Left ventricle myocardium inferior (tissue), 1 donor: ENCODE measurements around the gene KNDC1. TPM values are rescaled to one million over a fixed set of nuclear protein-coding genes. Genes with fewer than 3 reads are reported as not detected.

ENCODE experiments used
- DNase-seq: peaks from one replicate; pipeline ENCODE4 v3.0.0-alpha.2; 2020
- H3K27ac ChIP-seq: fragments of 200-600 bp; replicated peaks from 2 replicates; pipeline ENCODE4 v1.8.0; 2021
- H3K27me3 ChIP-seq: fragments of 200-600 bp; 2 replicates; pipeline ENCODE4 v1.8.0; 2021; ENCODE audit warnings: low read depth
- H3K36me3 ChIP-seq: fragments of 200-600 bp; 2 replicates; pipeline ENCODE4 v1.8.0; 2021
- H3K4me1 ChIP-seq: fragments of 200-600 bp; 2 replicates; pipeline ENCODE4 v1.8.0; 2021
- H3K4me3 ChIP-seq: fragments of 200-600 bp; 2 replicates; pipeline ENCODE4 v1.8.0; 2021; ENCODE audit warnings: mild to moderate bottlenecking, moderate library complexity
- H3K9me3 ChIP-seq: fragments of 200-600 bp; replicated peaks from 2 replicates; pipeline ENCODE4 v1.8.0; 2021
- CTCF ChIP-seq: fragments of 200-600 bp; IDR thresholded peaks from 2 replicates; pipeline ENCODE4 v1.8.0; 2021; ENCODE audit warnings: antibody characterized with exemption, mild to moderate bottlenecking, borderline replicate concordance
- intact Hi-C: fragments of 100-400 bp; cut with micrococcal nuclease; formaldehyde crosslinking; loops from one replicate; pipeline ENCODE4 v1.11.0; 2022
- total RNA-seq: library from RNA; stranded (reverse); fragmentation: NEBNext Ultra II Directional; extraction: Animal tissue kit (Norgen Biotek cat#: 25700); gene quantifications from one replicate; pipeline ENCODE4 v1.2.1, GENCODE V29; 2021
- donor health status: DM: no; HTN: yes; CAD: no; lungs with severe emphysema.

KNDC1 gene
- total RNA-seq, 1 donor from 2014 or later, result 0.11 TPM

DNA sequence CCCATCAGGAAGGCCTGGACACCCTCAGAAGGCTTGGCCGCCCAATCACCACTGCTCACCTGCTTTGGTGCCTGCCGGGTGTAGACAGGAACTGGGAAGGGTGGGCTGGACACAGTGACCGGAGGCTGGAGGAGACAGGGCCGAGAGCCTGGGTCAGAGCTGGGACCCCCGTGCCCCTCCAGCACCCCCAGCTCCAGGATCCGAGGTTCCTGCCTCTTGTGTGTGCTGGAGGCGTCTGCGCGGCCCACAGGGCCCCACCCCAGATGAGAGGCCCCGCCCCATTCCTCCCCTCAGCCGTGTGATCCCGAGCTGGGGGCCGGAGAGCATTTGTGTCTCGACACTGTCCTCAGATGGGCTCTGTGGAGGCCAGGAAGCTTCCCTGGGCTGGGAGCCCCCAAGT is 107.3 kb downstream of the KNDC1 start:
- Histone ChIP-seq H3K36me3 (no peaks in the 10 kb centered on the region), H3K9me3 (no peaks in the 10 kb centered on the region), H3K27me3 (peaks cover 6% of the 10 kb centered on the region), H3K27ac (no peak overlapping the region), H3K4me1 (peaks cover 7% of the 10 kb centered on the region), H3K4me3 (no peak overlapping the region)
- intact Hi-C loops, result no loop called here
- no peak for DNase-seq
- no peak for TF ChIP-seq CTCF

DNA sequence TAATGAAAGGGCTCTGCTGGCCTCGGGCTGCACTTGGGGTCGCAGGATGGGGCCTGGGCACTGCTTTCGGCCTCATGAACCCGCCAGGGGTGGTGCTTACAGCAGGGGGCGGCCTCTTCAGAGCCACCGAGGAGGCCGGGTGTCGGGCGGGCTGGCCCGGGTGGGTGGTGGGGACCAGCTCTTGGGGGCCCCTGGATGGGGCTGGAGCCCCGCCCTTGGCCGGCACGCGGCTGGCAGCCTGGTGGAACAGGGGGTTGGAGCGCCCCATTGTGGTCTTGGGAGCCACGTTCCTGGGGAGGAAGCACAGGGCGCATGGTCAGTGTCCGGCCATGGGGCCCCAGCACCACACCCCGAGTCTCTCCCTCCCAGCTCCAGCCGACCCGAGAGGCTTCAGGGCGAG is 107.8 kb downstream of the KNDC1 start:
- Histone ChIP-seq H3K4me1 (peaks cover 1% of the 10 kb centered on the region), H3K27me3 (peaks cover 6% of the 10 kb centered on the region), H3K9me3 (no peaks in the 10 kb centered on the region), H3K27ac (no peak overlapping the region), H3K36me3 (no peaks in the 10 kb centered on the region), H3K4me3 (no peak overlapping the region)
- intact Hi-C loops, result no loop called here
- no peak for TF ChIP-seq CTCF
- DNase-seq, result no peak

DNA sequence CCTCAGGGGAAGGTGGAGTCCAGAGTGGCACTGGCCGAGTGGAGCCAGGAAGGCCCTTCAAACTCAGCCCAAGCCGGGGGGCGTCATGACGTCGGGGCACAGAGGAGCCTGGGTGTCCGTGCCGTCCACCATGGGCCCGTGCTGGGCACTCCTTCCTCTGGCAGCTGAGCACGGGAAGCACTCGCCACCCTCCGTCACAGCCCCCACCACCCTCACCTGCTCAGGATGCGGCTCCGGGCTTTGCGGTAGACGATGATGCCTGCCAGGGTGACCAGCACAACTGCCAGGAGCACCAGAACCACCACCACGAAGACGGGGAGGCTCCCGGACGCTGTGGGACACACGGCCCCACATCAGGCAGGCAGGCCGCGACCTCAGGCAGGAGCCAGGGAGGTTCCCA is 108.5 kb downstream of the KNDC1 start:
- Histone ChIP-seq H3K4me3 (no peak overlapping the region), H3K36me3 (no peaks in the 10 kb centered on the region), H3K27me3 (peaks cover 8% of the 10 kb centered on the region), H3K4me1 (no peaks in the 10 kb centered on the region), H3K27ac (no peak overlapping the region), H3K9me3 (no peaks in the 10 kb centered on the region)
- no peak for DNase-seq
- intact Hi-C loops, result no loop called here
- no peak for TF ChIP-seq CTCF

DNA sequence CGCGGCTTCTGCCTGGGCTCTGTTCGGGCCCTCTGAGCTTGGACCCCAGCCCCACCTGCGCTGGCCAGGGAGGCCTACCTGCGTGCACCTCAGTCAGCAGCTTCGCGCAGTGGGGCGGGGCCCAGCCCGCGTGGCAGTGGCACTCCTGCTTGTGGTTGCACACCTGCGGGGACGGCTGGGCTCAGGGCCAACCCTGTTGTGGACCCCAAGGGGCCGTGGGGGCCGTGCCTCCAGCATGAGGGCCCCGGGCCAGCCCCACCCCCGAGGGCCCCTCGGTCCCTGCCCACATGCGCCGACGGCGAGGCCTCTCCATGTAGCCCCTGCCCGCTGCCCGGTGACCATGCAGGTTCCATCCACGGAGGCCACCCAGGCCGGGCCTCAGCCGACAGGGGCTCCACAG is 109.3 kb downstream of the KNDC1 start:
- Histone ChIP-seq H3K36me3 (no peaks in the 10 kb centered on the region), H3K27me3 (peaks cover 14% of the 10 kb centered on the region), H3K27ac (no peak overlapping the region), H3K4me3 (no peak overlapping the region), H3K4me1 (no peaks in the 10 kb centered on the region), H3K9me3 (no peaks in the 10 kb centered on the region)
- intact Hi-C loops, result no loop called here
- no peak for TF ChIP-seq CTCF
- no peak for DNase-seq

DNA sequence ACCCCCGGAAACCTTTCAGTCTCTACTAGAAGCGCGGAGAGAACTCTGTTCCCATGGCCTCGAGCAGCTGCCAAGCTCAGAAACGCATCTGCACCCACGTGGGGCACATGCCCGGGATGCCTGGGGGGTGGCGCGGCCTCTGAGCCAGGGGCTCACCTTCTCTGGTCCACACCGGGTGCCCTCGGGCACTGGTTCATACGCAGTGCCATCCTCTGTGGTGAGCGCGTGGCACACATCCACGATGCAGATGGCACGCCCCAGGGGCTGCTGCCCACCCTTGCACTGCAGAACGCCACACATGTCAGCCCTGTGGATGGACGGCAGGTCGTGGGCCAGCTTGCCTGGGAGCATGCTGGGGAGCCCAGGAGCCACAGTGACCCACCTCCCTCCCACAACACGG is 110.2 kb downstream of the KNDC1 start:
- TF ChIP-seq CTCF, result no peak

More for the DNA sequence above, 110.2 kb downstream of the KNDC1 start:
- peaks cover 22% of the 10 kb centered on the region for H3K27me3 ChIP-seq
- no peaks in the 10 kb centered on the region for H3K36me3 ChIP-seq
- no peaks in the 10 kb centered on the region for H3K9me3 ChIP-seq
- H3K27ac ChIP-seq, result no peak overlapping the region
- intact Hi-C loops, result no loop called here
- DNase-seq, result no peak
- no peak overlapping the region for H3K4me3 ChIP-seq
- no peaks in the 10 kb centered on the region for H3K4me1 ChIP-seq
